HG02885 (cell line): ENCODE results near the gene KANSL3.
"Not testable (repeated sequence)": the region's sequence is repeated elsewhere in the genome, so short reads cannot be mapped to it uniquely, and the experiment has no call there.

Experiments
- ATAC-seq: cut with Tn5 transposase; IDR thresholded peaks from one replicate; pipeline ENCODE4 v1.9.1; 2021; ENCODE audit warnings: mild to moderate bottlenecking; ENCODE audit not compliant: unreplicated experiment, poor library complexity

The KANSL3 gene

GRCh38 chr2:96656540-96656939 is 18.4 kb upstream of the KANSL3 start:
- ATAC-seq: no peak

GRCh38 chr2:96655526-96655925 is 17.4 kb upstream of the KANSL3 start:
- ATAC-seq: no peak

DNA sequence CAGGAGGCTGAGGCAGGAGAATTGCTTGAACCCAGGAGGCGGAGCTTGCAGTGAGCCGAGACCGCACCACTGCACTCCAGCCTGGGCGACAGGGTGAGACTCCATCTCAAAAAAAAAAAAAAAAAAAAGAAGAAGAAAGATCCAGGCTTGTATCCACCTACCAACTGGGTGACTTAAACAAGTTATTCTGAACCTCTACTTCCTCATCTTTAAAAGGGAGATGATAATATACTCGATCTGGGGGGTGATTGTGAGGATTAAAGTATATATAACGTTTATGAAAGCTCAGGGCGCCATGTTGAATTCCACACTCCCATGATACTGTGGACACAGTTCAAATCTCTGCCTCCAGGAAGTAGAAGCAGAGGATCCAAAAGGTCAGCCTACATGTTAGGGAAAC is 16.7 kb upstream of the KANSL3 start:
- ATAC-seq: not testable (repeated sequence)

- no peak for ATAC-seq
These were observed 13.7 kb upstream of the KANSL3 start for GRCh38 chr2:96651793-96652192.

GRCh38 chr2:96649342-96649741 is 11.2 kb upstream of the KANSL3 start:
- ATAC-seq: no peak

GRCh38 chr2:96648306-96648930 is 10.3 kb upstream of the KANSL3 start:
- ATAC-seq: no peak

DNA sequence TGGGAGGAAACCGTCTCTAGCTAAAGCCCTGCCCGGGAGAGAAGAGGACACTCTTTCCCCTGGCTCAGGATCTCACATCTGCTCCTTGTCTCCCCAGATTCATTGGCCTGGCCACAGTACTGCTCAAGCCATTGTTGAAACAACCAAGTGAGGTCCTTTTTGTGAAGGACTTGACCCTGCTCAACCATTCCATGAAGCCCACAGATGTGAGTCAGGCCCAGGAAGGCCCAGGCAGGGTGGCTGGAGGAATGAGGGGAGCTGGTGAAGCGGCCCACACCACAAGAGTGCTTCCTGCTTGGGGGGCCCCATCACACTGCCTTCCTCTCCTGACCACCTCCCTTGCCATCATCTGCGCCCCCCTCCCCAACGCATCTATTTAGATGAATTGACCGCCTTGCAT is 9.6 kb upstream of the KANSL3 start:
- no peak for ATAC-seq

- ATAC-seq: no peak
These were observed 4.7 kb upstream of the KANSL3 start, which contains the start of gene FER1L5 for GRCh38 chr2:96642564-96643360. Gene FER1L5 (plus strand): TSS chr2:96642764. CDS start chr2:96642837, 73 bp downstream.

GRCh38 chr2:96637385-96638143 is 548 bp downstream of the KANSL3 start:
- ATAC-seq: peak; percentile 79

DNA sequence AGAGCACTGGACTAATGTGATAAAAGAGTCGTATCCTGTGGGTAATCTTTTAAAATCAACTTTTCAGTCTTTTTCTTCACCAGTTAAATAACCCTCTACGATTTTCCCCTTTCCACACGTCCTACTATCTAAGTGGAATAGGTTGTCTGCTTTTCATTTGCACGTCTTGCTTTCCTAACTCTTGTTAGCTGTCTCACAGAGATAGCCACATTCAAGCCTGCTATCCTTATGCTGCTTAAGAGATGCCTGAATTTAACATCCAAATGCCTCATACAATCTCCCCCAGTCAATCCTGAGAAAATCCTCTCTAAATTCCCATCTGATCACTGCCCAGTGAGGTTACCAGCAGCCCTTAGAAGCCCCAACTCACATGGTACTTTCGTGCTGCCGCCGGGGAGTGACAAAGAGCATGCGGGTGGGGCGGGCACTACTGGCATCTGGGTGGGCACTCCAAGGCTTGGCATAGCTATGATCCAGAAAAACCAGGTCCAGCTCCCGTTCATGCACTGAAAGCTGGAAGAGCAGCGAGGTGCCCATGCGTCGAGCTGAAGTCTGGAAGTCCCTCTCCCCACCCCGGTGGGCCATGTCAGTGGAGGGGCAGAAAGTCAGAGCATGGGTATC is 1.5 kb downstream of the KANSL3 start:
- ATAC-seq: no peak

DNA sequence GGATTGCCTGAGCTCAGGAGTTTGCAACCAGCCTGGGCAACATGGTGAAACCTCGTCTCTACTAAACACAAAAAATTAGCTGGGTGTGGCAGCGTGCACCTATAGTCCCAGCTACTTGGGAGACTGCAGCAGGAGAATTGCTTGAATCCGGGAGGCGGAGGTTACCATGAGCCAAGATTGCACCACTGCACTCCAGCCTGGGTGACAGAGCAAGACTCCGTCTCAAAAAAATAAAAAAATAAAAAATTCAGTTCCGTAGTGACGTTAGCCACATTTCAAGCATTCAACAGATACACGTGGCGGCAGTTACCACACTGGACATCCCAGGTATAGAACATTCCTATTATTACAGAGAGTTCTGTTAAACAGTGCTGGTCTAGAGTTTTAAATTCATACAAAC is 4.5 kb downstream of the KANSL3 start:
- ATAC-seq: no peak

GRCh38 chr2:96631804-96632435 is 6.2 kb downstream of the KANSL3 start:
- ATAC-seq: no peak

GRCh38 chr2:96626553-96626942 is 11.6 kb downstream of the KANSL3 start:
- no peak for ATAC-seq

- no peak for ATAC-seq
These were observed 12.2 kb downstream of the KANSL3 start for GRCh38 chr2:96625571-96626552.

GRCh38 chr2:96623116-96623515 is 15.0 kb downstream of the KANSL3 start:
- no peak for ATAC-seq

DNA sequence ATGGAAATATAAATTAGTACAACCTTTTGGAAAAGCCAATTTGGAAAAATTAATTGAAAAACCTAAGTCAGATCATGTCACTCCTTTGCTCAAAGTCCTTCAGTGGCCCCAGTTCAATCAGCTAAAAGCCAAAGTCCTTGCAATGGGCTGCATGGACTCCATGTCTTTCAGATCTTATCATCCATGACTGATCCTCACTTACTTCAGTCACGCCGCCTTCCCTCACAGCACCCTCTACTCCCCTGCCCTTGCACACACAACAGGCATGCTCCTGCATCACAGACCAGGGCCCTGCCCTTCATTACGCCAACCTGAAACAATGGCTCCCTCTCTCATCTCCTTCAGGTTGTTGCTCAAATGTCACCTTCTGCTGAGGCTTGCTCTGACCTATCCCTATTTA is 15.6 kb downstream of the KANSL3 start:
- no peak for ATAC-seq

- no peak for ATAC-seq
These were observed 19.4 kb downstream of the KANSL3 start for GRCh38 chr2:96618596-96619283.

GRCh38 chr2:96617012-96617411 is 21.1 kb downstream of the KANSL3 start:
- no peak for ATAC-seq

- no peak for ATAC-seq
These were observed 21.6 kb downstream of the KANSL3 start for GRCh38 chr2:96616535-96616934.
